HG03060 (cell line): Measurements from ENCODE around the gene IL11RA.

Source experiments
- ATAC-seq: cut with Tn5 transposase; IDR thresholded peaks from one replicate; pipeline ENCODE4 v1.9.1; 2021; ENCODE audit warnings: low read depth, moderate number of reproducible peaks; ENCODE audit not compliant: unreplicated experiment

The IL11RA gene

DNA sequence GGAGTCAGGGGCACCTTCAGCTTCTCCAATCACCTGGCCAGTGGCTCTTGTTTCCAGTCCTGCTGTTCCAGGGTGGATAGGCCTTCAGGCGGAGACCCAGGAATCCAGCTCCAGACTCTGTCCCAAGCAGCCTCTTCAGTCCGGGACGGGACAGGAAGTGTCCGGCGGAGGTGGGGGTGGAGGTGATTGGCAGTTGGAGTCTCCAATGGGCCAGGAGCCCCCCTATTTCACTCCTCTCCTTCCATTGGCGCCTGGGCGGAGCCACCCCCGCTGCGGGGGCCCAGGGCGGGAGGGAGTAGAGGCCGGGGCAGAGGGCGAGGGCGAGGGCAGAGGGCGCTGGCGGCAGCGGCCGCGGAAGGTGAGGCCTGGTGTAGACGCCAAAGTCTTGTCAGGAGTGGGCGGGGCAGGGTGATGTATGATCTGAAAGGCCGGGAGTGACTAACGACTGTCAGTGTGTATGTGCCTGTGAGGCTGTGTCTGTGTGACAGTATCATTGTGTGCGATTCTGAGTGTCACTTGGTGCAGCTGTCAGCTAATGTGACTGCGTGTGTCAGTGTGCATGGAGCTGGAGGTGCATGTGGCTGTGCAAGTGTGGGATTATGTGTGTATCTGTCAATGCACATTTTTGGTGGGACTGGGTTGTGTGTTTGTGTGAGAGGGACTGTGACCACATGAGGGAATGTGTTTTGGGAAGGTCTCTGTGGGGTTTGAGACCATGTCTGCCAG lies at the start of gene IL11RA:
TSS of gene IL11RA (plus strand) at position 310 of the 726 bp plus-strand sequence. CDS start 3,033 bp downstream, outside the sequence.
- no peak for ATAC-seq

GRCh38 chr9:34603610-34604231 lies 48.3 kb upstream of the IL11RA start:
- no peak for ATAC-seq

DNA sequence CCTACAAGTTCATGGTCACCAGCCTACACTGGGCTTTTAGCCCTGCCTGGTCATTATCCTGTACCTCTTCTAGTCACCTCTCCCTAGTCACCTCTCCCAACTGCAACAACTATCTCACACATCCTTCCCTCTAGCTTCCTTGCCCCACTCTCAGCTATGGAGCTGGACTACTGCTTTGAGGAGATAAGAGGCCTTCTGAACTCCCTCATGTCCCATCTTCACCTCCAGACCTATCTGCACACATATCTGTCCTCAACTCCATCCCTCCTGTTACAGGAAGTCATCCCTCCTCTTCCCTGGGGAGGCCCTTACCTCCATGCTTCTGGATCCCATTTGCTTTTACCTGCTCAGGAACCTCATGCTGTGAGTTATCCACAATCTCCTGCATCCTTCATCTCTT lies 45.8 kb upstream of the IL11RA start:
- ATAC-seq = no peak

- ATAC-seq = no peak
Observed at GRCh38 chr9:34606905-34607304, 45.1 kb upstream of the IL11RA start.

DNA sequence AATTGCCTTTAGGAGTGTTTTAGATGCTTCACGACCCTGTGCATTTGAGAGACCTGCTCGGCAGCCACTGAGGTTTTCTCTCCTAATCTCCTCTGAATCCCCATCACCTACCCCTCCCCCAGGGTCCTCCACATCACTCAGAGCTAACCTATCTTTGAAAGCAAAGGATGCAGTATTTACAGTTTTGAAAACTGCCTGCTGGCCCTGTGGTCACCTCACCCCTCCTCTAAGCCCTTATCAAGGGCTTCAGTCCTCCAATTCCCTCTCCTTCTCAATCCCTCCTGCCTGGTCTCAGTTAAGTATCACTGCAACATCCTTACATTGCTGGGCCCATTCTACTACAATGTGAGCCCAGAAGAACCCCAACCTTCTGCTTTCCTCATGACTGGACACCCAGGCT lies 44.7 kb upstream of the IL11RA start:
- no peak for ATAC-seq

DNA sequence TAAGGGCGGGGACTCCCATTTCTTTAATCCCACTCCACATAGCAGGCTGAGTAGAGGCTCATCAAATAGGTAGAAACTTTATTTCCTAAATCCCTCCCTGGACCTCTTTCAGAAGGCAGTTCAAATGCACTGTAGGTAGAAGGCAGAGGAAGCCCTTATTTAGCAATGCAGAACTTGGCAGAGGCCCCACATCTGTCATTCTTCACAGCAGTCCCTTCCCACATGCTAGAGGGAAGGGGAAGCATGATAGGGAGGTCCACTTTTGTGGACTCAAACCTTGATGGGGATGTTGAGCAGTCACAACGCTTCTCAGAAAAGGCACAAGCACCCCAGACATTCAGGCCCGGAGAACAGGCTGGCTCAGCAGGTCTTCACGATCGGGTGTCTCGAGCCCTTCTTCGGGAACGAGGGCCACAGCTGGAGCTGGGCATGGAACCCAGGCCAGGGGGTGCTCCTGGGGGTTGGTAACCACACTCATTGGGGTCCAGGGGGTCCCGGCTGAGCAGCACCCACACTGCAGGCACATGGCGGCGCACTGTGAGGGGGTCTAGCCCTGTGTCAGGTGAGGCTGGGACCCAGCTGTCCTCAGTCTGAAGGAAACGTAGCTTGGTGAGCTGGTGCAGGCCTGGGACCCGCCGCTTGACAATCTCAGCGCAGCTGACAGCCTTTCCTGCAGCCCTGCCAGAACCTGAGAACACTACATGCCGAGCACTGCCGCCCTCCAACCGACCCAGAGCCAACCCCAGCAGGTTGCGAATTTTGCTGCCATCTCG lies 41.4 kb upstream of the IL11RA start:
- ATAC-seq = no peak

DNA sequence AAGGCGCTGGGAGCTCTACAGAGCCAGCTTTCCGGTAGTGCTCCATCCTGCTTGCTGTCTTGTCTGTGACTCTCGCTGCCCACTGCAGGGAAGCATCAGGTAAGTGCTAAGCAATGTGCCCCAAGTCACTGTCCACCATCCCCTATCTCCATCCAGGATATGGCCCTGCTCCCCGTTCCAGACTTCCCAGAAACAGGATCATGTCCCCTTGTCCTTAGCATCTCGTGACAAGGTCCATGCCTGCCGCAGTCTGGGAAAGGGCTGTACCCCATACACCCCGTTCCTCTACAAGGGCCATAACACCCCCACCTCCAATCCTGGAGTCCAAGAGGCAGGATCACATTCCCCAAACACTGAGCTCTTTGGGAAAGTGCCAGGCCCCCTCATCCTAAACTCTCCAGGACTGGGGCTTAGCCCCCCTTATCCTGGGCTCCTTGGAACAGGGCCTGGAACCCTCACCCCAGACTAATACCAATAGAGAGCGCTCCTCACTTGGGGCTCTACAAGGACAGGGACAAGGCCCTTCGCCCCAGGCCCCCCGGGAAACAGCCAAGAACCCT lies 40.7 kb upstream of the IL11RA start:
- ATAC-seq = no peak

DNA sequence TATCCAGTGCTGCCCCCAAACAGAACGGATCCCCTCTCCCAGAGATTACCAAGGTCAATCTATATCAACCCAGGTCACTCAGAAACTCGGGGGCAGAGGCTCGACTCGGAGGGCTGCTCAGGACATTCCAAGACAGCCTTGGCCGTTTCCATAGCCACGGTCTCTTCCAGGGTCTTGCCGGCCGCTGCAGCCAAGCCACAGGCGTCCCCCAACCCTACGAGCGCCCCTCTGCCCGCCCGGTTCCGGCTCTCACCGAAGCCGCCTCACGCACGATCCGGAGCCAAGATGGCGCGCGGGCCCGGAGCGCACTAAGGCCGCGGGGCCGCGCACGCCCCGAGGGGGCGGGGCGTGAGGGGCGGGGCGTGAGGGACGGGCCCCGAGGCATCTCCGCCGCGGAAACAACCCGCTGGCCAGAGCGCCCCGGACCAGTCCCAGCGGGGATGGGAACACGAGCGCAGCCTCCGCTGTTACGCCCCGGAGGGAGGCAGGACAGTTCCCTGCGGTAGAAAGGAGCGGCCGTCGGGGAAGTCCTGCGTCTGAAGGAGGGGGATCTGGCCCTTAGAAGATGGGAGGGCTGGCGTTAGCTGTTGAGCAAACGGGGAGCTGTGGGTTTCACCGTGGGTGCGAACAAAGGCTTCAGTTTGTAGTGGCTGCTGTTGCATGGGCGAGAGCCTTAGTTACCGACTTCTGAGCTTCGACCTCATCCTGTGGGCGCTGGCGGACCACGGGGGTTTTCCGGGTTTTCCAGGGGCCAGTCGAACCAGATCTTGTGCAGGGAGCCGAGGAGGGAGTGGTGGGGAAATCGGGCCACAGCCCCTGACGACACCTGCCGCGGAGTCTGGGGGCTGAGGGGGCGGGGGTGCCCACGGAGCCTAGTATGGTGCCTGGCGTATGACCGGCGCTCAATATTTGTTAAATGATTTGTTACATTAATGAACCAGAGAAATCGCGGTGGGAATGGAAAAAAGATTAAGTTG lies 39.9 kb upstream of the IL11RA start, which contains the start of gene RPP25L:
TSS of gene RPP25L (minus strand) at position 287 of the 977 bp plus-strand sequence. CDS start 801 bp downstream, outside the sequence.
- no peak for ATAC-seq

DNA sequence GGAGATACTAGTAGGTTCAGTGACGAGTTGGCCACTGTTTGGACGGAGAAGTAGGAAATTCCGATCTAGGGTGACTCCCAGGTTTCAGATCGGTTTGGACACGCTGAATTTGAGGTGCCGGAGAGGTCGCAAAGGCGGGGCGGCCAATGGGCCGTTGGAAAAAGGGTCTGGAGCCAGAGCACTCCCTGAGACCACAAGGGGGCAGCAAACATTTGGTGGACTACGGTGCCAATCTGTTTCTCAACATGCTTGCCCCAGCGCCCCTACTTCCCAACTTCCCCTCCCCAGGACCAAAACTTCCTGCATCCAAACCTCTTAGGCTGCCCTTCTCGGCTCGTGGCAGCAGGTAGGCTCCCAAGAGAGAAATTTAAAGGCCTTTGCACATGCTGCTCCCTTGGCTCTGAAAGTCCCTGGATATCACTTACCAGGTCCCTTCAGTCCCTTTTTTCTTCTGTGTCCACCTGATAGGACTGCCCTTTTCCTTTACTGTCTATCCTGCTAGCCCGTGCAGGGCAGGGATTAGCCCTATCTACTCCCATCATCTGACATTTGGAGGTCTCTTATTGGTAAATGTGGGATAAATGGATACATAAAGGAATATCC lies 39.1 kb upstream of the IL11RA start:
- no peak for ATAC-seq

GRCh38 chr9:34615132-34615531 lies 36.9 kb upstream of the IL11RA start:
- no peak for ATAC-seq

DNA sequence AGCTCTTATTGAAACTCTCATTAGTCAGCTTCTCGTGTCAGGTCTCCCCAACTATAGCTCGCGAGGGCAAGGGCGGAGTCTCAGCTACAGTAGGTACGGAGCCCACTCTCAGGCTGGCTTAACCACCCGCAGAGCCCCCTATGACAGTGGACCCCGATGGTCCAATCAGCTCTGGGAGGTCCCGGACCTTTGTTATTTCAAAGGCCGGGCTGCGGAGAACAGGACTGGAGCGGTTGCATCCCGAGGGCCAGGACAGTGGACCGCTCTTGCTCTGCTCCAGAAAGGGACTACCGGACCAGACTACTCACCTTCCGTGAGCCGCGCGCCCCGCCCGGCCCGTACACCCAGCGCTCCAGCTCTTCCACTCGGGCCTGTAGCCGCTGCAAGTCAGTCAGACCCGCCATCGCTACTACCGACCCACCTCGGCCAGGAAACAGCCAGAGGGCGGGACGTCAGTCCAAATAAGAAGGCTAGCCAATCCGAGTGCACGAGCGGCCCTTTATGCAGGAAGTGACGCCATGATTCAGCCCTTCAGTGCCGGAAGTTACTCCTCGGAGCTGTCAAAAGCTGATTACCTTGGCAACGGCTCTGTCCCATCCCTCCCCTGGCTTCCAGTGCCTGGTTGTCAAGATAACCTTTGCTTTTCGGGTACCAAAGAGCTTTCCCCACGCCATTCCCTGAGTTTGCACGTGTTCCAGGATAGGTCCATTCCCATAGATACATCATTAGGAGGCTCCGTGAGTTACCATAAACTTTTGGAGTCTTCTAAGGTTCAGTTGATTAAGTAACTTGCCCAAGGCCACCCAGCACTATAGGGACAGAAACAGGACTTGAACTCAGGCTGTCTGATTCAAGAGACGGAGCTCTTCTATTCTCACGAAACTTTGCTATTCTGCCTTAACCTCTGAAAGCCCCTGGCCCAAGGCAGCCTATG lies 31.7 kb upstream of the IL11RA start, which contains the start of gene DCTN3:
TSS of gene DCTN3 (minus strand) at position 435 of the 934 bp plus-strand sequence. CDS start at position 404, 31 bp downstream.
- peak; percentile 98 for ATAC-seq

DNA sequence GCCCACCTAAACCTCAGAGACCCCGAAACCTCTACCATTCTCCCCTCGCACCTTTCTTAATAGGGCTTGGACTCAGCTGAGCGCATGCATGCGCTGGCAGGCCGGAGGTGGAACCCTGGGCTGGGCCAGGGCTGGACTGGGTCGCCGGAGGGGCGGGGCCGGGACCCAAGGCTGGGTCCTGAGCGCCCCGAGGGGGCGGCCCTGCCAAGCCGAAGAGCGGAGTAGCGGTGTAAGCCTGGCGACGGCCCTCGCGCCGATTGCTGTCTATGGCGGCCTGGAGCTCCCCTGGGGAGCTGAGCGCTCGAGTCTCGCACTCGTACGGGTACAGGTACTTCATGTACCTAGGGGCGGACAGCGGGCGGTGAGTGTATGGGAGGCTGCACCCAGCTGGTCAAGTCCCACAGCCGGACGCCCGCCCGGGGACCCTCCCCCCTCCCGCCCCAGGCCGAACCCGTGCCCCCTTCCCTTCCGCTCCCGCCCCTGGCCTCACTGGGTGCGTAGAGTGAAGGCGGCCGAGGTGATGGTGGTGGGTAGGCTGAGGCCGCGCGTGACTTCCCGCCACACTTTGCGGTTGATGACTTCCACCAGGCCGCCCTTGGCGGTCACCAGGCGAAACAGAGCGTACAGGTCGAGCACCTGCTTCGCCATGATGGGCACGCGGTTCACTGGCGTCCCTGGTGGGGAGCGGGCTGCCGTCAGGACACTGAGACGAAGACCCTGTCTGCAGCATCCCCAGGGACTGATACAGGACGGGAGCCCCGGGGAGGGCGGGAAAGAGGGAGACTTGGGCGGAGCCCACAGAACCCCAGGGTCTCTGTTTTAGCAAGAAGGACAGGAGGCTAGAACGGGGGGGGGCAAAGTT lies 28.4 kb upstream of the IL11RA start:
- no peak for ATAC-seq

DNA sequence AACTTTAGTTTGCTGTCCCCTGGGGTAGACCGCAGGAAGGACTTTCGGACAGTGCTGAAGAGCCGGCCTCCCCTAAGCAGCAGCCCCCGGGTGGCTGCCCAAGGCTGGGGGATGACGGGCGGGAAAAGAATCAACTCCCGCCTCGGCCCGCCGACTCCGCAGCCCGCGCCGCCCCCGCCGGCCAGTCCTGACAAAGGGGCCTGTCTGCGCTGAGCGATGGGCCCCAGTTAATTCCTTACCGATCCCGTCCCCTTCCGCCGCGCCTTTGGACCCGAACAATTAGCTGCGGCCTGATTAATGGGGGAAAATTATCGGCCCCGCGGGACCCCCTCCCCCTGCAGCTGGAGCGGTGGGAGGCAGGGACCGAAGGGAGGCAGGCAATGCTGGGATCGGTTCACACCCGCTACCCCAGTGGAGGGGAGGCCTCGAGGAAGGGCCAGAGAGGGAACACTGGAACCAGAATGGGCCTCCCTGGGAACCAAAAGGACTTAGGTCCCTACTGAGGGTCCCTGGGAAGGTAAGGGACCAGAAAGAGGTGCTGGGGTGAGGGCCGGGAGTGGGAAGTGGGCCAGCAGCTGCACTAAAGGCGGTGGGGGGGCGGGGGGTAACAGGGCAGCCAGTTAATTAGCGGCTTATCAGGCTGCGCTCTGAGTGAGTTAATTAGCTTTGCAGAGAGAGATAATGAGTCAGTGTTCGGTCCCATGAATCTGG lies 27.4 kb upstream of the IL11RA start:
- ATAC-seq = no peak

DNA sequence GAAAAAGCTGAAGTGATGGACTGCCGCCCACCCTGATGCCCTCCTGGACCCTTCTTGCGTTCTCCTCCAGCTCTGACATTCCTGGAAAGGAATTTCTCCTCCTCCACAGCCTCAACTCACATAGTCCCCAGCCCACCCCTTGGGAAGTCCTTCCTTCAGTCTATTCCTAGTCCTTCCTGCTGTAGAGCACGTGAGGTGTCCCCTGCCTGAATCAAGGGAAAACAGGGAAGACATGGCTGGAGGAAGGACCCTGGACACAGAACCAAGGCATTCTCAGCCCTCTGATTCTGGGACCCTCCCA lies 26.8 kb upstream of the IL11RA start:
- ATAC-seq = no peak

DNA sequence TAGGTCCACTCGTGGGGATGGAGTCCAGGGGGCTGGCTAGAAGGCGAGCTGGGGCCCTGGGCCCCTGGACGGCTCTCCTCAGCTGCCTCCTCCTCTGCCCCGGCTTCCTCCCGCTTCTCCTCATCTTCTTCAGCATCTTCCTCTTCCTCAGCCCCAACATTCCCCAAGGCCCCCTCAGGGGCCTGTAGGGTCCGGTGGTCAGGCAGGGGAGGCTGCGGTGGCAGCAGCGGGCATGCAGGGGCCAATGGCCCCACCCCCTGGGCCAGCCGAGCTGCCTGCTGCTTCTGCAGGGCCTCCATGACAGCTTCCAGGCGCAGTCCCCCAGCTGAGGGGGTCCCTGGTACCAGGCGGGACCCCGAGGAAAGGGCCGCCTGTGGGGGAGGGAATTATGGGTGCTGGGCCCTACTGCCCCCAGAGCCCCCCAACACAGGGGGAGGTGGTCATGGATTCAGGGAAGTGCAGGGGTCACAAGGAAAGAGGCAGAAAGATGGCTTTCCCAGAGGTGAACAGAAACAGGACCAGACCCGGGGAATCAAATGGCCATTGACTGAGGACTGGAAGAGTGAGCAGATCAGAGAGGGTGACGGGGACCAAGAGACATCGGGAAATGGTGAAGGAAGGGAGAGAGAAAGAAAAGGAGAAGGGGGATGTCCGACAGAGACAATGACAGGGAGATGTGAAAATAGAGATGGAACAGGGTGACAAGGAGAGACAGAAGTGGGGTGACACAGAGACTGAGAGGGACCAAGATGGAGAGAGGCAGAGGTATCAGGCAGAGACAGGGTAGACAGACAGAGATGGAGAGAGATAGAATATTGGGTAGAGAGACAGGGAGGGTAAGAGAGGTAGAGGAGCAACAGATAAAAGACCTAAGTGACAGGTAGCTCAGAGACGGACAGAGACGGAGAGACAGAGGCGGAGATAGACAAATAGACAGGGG lies 24.0 kb upstream of the IL11RA start:
- no peak for ATAC-seq
